GM12892 (cell line): Measurements from ENCODE around the gene KLHL28.

Experiments used
- POLR2A ChIP-seq: IDR thresholded peaks from 2 replicates; pipeline ENCODE4 v1.6.1; 2011; ENCODE audit warnings: low read depth, low read length, control low read depth
- POLR2AphosphoS5 ChIP-seq: IDR thresholded peaks from 2 replicates; pipeline ENCODE4 v1.6.1; 2011; ENCODE audit warnings: low read depth, low read length, control low read depth
- TAF1 ChIP-seq: IDR thresholded peaks from 2 replicates; pipeline ENCODE4 v1.6.1; 2011; ENCODE audit warnings: low read depth, mild to moderate bottlenecking, control low read depth, low read length, borderline replicate concordance

- TF ChIP-seq POLR2A, result no peak
- TF ChIP-seq TAF1, result no peak
- no peak for TF ChIP-seq POLR2AphosphoS5
Observed at GRCh38 chr14:44941591-44941990, 20.2 kb downstream of the KLHL28 start.
